ENCODE results near the gene ZNF750.

Gene ZNF750

GRCh38 chr17:82810644-82811430 lies 29.0 kb downstream of the ZNF750 start:
- no peak for DNase-seq

- DNase-seq: no peak
These were observed 30.6 kb downstream of the ZNF750 start for GRCh38 chr17:82808921-82809905.

- DNase-seq: no peak
These were observed 31.8 kb downstream of the ZNF750 start for GRCh38 chr17:82808006-82808405.

- DNase-seq: no peak
These were observed 32.3 kb downstream of the ZNF750 start for GRCh38 chr17:82807562-82807961.

- DNase-seq: no peak
These were observed 32.7 kb downstream of the ZNF750 start for GRCh38 chr17:82807101-82807500.

GRCh38 chr17:82806645-82807044 lies 33.2 kb downstream of the ZNF750 start:
- DNase-seq: no peak

- no peak for DNase-seq
These were observed 34.0 kb downstream of the ZNF750 start for GRCh38 chr17:82805823-82806222.

- DNase-seq: no peak
These were observed 34.6 kb downstream of the ZNF750 start for GRCh38 chr17:82805254-82805653.

DNA sequence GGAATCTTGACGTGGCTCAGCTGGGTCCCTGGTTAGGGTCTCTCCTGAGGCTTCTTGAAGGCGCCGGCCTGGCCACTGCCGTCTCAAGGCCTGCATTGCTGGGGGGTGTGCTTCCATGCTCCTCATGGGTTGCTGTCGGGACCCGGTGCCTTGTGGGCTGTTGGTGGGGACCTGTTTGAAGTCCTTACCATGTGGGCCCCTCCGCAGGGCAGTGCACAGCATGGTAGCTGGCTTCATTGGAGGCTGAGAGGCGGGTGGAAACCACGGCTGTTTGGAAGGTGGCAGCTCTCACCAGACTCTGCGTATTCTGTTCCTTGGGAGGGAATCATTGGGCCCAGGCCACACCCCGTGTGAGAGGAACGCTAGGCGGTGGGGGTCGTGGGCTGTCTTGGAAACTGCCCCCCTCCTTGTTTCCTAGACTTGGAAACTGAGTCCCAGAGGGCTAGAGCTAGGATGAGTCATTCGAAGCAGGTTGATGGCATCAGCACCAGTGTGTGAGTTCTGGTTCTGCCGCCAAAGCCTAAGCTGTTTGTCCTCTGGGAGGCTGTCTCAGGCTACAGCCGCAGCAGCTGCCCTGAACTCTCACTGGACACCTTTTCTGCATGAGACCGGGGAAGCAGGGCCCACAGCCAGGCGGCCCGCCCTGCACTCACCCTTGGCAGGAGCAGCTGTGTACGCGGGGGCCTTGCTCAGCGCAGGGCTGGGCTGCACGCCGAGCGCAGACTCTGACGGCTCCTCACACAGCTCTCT lies 35.2 kb downstream of the ZNF750 start:
- DNase-seq: no peak

- DNase-seq: no peak
These were observed 36.2 kb downstream of the ZNF750 start for GRCh38 chr17:82803606-82804005.

- no peak for DNase-seq
These were observed 36.6 kb downstream of the ZNF750 start for GRCh38 chr17:82803185-82803584.

DNA sequence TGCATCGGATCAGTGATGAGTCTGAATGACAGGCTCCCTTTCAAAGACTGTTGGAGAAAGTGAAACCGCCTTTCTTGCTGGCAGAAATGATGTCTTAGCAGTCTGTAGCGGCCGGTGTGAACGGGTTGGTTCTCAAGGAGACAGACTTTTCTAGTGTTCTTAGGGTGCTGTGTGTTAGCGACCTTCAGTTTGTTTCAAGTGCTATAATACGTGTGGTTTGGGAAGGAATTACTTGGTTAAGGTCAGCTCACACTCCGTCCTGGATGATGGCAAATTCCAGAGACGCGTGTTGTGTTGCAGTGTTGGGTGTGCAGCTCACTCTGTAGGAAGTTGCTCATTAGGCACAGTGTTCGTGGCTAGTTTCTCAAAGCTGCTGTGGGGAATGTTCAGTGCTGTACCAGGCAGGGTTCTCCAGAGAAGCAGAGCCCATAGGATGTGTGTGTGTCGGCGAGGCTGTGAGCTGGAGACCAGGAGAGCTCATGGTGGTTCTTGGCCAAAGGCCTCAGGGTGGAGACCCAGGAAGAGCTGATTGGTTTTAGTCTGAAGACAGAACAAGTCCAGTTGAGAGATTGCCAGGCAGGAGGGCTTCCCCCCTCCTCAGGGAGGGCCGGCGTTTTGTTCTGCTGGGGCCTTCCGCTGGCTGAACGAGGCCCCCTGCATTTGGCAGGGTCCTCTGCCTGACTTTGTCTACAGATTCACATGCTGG lies 37.6 kb downstream of the ZNF750 start:
- no peak for DNase-seq

DNA sequence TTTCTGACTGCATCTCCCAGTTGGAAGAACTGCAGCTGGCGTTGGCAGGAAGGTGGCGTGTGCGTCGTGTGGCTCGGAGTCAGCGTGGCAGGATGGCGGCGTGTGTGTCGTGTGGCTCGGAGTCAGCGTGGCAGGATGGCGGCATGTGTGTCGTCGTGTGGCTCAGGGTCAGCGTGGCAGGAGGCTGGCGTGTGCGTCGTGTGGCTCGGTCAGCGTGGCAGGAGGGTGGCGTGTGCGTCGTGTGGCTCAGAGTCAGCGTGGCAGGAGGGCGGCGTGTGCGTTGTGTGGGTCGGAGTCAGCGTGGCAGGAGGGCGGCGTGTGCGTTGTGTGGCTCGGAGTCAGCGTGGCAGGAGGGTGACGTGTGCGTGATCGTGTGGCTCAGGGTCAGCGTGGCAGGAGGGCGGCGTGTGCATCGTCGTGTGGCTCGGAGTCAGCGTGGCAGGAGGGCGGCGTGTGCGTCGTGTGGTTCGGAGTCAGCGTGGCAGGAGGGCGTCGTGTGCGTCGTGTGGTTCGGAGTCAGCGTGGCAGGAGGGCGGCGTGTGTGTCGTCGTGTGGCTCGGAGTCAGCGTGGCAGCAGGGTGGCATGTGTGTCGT lies 38.3 kb downstream of the ZNF750 start:
- DNase-seq: no peak

- DNase-seq: no peak
These were observed 38.9 kb downstream of the ZNF750 start for GRCh38 chr17:82800885-82801284.

DNA sequence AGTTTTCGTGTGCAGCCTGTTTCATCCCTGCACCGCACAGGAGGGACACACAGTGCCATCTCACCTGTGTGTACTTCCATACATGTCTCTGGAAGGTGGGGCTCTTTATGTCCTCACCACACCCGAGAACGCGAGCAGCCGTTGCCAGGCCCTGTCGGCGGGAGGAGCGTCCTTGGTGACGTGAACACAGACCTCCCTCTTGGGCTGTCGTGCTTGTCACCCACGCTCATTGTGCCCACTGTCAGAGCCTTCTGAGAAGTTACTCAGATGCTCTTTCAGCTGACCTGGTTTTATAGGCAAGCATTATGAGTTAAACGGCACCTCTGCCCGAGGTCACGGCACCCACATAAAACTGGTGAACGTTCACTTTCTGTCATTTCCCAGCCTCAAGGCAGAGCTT lies 40.2 kb downstream of the ZNF750 start:
- no peak for DNase-seq

DNA sequence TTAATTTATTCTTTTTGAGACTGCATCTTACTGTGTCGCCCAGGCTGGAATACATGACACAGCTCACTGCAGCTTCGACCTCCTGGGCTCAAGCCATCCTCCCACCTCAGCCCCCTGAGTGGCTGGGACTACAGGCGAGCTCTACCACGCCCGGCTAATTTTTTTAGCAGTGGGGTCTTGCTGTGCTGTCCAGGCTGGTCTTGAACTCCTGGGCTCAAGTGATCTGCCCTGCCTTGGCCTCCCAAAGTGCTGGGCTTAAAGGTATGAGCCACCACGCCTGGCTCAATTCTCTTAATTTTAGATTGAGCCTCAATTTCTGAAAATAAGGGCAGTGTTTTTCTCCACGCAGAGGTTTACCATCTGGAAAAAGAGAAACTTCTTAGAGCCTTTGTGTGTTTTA lies 41.1 kb downstream of the ZNF750 start:
- DNase-seq: no peak

DNA sequence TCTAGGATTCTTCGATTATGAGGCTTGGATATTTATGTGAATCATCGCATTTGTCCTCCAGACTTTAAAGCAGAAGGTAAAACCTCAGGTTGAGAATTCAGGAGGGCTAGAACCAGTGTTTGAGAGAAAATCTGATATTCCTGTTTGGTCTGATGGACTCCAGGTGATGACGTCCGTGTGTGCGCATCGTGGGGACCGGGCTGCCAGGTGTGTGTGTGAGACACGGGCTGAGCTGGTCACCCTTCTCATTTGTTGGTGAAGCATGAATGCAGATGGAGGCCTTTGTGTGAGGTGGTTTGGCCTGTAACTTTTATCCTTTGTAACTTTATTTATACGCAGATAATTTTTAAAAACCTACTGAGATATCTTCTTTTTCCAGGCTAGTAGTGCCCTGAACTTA lies 42.8 kb downstream of the ZNF750 start:
- DNase-seq: no peak

GRCh38 chr17:82795615-82796014 lies 44.2 kb downstream of the ZNF750 start:
- DNase-seq: no peak

DNA sequence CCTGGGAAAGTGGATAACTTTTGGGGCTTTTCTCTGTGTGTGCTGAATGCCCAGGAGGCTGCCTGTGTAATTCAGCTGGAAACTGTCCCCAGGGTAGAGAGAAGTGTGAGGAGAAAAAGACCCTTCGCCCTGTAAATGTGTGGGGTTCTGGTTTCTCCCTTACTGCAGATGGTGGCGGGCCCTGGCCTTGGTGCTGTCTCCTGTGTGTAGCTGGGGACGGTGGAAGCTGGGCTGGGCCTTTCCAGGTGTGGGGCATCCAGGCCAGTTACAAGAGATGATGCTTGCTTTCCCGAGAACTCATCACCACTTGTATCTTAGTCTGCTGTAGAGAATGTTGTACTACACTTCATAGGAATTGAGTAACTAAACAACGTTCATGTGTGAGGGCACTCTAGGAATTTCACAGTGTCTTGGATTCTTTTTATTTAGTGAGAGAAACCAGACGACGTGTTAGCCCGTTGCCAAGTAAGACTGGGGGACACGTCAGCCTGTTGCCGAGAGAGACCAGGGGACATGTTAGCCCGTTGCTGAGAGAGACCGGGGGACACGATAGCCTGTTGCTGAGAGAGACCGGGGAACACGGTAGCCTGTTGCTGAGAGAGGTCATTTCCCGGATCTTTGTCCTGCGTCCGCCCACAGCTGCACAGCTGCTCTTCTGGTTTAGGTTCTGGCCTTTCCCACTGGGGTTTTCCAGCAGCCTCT lies 44.9 kb downstream of the ZNF750 start:
- DNase-seq: no peak

DNA sequence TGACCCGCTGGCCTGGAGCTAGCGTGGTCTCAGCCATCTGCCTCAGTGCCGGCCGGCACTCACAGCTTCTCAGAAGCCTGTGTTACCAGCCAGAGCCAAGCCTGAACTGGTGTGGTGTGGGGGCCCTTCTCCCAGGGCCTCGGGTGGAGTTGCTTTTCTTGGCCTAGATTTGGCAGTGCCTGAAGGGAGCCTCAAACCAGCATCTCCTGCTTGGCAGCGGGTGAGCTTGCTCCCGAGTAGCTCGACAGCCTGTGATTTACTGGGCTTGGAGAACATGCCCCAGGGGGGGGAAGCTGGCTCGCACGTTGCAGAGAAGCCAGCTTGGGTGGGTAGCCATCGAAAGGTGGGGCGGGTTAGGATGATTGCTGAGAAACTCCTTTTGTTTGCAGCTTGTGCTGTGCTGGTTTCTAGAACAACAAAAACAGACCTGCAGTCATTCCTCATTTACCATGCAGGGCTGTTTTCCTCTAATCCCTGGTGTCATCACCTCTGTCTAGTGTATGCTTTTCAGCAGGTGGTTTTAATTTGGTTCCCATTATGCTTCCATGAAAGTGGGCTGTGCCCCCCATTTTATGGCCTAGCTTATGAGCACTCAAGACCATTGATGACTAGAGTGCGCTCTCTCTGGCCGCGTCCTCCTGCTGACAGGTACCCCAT lies 45.7 kb downstream of the ZNF750 start:
- no peak for DNase-seq

GRCh38 chr17:82791532-82791931 lies 48.3 kb downstream of the ZNF750 start:
- no peak for DNase-seq
